Measurements from ENCODE around the gene POMGNT2.

- TF ChIP-seq CTCF (IDR thresholded peaks at IDR 0.05) (no peak), POLR2A (IDR thresholded peaks at IDR 0.05) (no peak)
Measured at GRCh38 chr3:43031889-43032545, 73.9 kb downstream of the POMGNT2 start.
